Fibroblast of gingiva (primary cell): Measurements from ENCODE around the gene ACTL8.

ENCODE experiments used
- DNase-seq: peaks from one replicate; pipeline ENCODE4 v3.0.0-alpha.2; 2011; ENCODE audit warnings: low read depth

Gene ACTL8

DNA sequence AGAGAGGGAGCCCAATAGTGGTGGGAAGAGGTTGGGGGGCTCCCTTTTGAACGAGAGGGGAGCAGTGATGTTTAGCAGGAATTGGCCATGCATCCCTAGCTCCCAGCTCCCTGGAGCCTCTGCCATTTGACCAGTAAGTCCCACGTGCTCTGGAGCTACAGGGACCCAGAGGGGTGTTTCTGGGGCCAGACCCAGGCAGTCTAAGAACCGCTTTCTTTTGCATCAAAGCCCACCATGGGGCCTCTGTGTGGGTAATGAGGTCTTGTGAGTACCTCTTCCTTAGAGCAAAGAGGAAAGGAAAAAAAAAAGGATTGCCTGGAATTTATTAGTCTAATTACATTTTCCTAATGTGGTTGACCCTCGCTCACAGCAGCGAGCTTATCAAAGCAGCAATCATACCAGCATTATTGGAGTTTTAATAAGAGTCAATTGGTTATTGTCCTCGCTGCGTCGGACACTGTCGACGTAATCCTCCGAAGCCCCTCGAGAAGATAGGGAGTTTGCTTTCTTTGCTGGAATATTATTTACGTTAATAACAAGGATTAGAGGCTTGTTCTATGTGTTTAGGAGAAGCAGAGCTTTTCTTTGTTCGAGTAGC lies 17.6 kb downstream of the ACTL8 start:
- no peak for DNase-seq

DNA sequence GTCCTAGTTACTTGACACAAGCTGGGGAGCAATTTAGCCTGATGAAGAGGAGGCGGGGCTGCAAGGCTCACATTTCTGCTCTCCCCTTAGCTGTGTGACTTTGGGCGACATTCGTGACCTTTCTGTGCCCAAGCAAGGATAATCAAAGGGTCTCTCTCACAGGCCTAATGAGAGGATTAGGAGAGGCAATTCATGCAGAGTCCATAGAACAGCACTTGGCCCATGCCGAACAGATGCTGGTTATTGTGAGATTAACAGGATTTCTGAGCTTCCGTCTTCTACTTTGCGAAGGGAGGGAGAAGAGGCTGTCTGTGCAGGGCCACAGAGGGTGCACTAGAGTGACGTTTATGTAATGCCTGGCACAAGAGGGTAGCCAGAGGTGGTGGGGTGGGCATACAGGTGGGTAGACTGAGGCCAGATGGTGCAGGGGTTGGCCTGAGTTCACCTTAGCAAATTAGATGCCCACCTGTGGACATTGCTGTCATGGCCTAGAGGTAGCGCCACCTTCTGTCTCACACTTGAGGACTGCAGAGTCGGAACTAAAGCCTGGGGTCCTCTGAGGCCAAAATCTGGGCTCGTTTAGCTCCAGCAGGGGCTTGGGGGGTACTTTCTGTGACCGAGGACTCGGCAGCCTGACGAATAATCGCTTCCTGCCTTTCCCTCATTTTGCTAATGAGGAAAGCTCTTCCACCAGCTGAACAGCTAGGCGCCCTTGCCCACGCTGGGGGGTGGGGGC lies 18.6 kb downstream of the ACTL8 start:
- DNase-seq: no peak

DNA sequence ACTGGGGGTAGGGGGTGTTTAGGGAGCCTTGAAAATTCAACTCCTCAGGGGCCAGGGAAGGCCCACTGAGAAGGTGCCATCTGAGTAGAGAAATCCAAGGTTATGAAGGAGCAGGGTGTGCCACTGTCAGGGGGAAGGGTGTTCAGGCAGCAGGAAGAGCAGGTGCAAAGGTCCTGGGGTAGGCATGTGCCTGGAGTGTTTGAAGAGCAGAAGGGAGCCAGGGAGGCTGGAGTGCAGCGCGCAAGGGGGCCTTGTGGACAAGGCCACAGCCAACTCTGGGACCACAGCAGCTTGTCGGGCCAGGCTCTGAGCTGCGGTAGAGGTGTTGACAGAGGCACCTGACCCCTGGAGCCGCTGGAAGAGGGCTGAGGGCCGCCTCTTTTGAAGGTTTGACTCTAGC lies 19.3 kb downstream of the ACTL8 start:
- no peak for DNase-seq

DNA sequence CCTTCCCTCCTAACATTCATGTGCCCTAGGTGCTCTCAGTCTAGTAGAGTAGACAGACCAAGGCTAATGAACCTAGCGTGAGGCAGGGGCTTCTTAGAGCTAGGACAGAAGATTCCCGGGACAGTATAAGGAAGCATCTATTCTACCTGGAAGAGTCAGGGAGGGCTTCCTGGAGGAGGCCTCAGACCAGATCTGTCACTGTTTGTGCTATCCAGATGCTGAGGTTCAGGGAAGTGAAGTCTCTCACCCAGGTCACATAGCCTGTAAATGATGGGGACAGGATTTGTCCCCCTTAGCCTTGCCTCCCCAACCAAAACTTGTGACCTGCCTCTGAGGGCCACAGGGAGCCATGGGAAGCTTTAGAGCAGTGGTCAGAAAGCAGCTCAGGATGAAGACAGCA lies 20.7 kb downstream of the ACTL8 start:
- DNase-seq: no peak

DNA sequence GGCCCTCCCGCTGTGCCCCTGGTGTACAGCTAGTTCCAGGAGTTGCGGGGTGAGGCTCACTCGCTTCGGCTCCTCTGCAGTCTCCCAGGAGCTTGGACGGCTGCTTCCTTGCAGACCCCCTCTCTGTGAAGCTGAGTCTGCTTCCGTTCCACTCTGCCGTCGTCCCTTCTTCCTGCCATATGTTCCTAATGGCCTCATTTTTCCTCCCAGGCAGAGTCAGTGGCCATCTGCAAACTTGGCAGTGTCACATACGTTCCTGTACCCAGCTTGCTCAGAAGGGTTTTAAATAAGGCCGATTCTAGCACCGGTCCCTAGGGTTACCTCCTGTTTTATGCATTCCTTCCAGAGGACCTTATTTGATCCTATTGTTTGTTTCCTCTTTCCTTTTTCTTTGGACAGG lies 21.3 kb downstream of the ACTL8 start:
- no peak for DNase-seq

DNA sequence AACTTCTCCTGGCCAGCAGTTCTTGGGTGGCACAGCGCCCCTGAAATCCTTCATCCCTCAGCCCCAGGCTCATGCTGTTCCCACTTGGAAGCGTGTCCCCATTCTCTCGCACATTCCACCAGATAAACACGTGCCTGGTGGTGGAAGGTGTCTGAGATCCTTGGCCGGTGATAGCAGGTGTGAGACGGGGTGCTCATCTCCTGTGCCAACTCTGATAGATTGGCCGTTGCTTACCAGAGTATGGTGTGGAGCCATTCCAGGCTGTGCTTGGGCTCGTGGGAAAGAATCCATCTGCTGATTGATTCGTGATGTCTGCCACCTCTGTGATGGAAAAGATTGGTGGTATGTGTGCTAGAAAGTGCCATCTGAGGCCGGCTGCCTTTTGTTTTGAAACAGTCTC lies 22.2 kb downstream of the ACTL8 start:
- DNase-seq: no peak

DNA sequence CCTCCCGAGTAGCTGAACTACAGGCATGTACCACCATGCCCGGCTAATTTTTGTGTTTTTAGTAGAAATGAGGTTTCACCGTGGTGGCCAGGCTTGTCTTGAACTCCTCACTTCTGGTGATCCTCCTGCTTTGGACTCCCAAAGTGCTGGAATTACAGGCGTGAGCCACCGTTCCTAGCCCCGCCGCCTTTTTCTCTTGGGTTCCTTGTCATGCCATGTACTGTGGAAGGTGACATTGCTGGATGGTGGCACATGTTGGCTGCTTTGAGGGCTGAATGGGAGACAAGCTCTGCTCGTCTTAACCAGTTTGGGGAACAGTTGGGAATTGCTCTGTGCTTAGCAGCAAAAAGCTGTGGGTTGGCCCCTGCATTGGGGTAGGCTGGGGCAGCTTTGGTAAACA lies 22.7 kb downstream of the ACTL8 start:
- DNase-seq: no peak

DNA sequence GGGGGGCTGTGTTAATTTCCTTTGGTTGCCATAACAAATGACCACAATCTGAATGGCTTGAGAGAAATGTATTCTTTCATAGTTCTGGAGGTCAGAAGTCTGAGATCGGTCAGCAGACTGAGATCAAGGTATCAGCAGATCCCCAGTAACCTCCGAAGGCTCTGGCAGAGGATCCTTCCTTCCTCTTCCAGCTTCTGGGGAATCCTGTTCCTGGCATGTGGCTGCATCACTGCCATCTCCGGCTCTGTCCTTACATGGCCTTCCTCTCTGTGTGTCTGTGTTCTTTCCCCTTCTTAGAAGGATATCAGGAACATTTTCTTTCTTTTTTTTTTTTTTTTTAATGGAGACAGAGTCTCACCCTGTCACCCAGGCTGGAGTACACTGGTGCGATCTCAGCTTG lies 25.8 kb downstream of the ACTL8 start:
- DNase-seq: no peak

DNA sequence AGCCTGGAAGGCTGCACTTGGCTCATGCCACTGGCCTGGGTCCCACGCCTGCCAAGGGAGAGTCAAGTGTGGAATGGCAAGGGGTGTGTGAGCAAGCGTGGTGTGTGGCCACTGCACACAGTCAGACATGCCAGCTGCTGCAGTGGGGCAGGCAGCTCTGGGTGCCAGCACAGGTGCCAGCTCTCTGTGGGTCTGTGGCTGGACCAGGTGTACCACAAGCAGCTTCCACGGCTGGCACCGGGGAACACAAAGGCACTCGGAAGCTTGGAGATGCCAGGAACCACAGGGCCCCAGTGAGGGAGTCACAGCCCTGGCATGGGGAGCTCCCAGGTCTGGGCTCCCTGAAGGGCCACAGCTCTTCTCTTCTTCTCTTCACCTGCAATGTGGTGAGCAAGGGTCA lies 34.8 kb downstream of the ACTL8 start:
- DNase-seq: no peak

DNA sequence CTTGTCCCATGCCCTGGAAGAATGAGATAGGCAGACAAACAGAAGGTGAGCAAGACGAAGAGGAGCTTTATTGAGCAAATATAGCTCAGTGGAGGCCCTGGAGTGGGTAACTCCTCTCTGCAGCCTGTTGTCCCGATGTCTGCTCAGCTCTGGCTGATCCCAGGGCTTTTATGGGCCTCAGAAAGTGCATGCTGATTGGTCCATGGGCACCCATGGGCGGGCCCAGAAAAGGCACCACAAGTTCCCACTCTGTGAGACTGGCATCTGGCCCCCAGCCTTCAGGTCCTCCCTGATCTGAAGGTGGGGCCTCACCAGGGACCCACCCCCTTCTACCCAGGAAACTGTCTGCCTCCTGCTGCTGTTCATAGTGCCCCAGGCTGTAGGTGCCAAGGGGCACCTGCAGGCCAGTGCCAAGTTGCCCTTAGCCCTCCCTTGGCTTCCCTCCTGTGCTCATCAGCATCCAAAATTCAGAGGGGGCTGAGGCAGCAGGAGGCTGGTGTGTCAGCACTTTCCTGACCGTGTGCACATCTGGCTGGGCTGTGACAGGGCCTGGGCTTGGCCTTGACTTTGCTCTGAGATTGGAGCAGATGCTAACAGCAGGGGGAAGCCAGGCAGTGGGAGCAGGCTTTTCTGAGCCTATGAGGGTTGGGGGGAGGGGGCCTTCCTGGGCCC lies 35.4 kb downstream of the ACTL8 start:
- DNase-seq: no peak

DNA sequence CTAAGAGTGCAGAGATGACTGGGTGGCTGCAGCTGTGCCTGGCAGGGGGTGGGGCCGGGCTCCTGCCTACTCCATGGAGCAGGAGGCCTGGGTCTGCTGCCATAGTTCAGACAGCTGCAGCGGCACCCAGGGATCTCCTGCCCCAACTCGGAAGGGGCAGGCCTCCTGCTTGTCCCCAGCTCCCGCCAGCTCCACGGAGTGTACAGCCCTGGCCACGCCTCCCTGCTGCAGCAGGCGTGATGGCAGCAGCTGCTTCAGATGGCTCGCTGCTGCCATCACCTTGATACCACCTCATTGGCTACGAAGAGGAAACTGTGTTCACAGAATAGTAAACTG lies 35.9 kb downstream of the ACTL8 start:
- no peak for DNase-seq

DNA sequence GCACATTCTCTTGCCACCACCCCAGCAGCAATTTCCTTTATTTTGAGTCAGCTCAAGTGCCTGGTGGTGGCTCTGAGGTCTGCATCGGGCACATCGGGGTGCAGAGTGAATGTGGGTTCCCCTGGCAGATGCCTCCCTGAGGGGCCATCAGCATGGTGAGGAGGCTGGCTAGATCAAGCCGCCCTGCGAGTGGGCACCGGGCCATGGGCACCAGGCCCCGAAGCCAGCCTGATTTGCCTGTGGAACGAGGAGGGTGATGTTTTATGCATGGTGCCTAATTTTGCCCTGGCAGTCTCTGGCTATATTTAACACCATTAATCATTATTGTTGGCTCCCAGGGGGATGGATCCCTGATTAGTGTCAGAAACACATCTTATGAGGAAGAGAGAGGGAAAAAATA lies 36.3 kb downstream of the ACTL8 start:
- DNase-seq: no peak

DNA sequence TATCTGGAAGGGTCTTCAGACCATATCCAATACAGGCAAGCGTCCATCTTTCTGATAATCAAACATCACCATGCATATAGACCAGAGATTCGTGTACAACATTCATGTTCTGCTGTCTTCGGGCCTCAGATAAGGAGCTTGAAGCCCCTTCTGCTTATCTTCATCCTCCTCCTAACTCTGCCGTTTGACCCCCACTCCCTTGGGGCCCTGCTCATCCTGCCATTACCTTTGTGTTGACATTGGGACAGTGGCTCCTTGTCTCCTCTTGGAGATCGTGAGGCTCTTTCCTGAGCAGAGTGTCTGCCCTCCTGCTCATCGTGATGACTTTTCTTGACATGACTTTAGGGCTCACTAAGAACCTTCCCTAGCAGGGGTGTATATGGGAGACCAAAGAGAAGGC lies 37.3 kb downstream of the ACTL8 start:
- DNase-seq: no peak

DNA sequence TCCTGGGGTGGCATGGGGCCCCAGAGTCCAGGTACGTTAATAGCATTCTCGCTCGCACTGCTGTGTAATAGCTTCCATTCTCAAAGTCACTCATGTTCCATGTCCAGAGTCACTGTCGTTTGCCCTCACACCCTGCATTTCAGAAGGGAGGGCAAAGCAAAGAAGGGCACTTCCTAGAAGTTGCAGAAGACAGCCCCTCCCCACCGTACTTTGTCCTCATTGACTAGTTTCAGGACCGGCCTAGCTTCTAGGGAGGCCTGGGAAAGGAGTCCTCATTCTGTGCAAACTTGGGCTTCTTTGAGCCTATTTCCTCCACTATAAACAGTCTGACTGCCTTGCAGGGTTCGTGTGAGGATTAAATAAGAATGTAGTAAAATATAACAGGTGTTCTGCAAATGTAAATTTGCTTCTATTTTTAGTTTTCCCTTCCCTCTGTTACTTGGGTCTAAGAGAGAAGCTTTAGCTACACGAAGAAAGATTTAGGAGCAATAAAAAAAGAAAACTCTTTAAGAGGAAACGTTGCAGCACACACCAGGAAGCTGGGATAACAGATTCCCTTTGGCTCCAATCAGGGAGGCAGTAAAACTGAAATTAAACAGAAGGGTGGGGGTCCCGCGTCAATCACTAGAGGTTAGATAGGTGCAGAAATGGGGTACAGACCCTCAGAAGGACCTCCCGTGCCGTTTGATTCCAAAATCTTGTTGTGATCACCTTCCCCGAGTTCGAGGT lies 40.1 kb downstream of the ACTL8 start:
- DNase-seq: no peak

DNA sequence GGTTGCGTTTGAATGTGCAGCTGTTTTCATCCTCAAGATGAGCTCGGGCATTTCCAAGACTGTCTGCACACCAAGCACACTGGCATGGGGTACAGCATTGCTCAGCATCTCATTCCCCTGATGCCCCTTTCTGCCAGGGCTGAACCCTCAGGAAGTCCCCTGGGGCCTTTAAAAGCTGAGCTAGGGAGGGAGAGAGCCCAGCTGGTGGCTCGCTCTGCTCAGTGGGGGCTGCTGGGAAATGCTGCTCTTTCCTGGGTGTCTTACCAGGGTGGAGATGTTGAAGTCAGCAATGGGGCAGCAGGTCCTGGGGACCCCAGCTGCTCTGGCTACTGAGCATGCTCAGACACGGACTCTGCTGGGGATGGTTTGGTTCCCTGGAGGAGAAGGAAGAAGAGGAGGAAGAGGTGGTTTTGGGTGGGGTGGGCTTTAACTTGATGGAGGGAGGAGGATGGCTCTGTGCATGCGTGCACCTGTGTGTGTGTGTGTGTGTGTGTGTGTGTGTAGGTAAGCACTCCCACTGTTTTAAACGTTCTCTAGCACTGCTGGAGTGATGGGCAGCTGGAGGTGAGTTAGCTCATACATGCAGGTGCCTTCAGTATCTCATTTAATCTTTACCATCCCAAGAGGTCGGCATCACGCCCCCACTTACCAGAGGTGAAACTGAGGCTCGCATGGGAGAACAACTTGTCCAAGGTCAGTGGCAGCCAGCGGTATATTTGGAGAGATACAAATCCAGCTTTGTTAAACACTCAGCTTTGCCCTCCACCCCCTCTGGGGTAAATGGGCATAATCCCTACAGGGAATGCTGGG lies 40.9 kb downstream of the ACTL8 start:
- no peak for DNase-seq

DNA sequence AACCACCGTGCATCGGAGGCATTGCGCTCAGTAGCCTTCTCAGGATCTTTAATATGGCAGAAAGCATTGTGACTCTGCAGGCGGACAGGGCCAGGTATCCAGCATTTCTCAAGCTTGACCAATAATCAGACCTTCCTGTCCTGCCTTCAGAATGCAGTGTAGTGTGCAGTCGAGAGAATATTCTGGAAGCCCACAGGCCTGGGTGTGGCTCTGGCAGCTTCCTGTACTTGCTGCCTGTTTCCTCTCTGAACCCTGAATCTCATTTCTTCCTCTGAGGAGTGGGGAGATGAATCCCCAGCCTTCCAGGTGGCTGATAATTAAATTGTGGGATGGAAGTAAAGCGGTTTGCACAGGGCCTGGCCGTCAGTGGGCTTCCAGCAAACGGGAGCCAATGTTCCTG lies 42.3 kb downstream of the ACTL8 start:
- no peak for DNase-seq

DNA sequence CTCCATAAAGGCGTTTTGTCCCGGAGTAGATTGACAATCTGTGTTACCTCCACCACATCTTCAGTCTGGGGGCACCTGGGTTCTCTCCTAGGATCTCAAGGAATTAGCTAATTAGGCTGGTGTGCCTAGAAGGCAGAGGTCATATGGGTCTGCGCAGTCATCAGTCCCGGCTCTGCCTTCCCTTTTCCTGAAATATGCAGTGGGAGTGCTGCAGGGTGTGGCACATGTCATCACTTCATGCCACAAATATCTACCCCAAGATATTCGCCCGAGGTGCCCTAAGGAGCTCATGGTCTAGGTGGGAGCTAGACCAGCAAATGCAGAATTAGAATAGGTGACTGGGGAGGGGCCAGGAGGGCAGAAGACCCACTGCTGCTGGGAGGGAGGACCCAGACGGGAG lies 42.9 kb downstream of the ACTL8 start:
- DNase-seq: no peak

DNA sequence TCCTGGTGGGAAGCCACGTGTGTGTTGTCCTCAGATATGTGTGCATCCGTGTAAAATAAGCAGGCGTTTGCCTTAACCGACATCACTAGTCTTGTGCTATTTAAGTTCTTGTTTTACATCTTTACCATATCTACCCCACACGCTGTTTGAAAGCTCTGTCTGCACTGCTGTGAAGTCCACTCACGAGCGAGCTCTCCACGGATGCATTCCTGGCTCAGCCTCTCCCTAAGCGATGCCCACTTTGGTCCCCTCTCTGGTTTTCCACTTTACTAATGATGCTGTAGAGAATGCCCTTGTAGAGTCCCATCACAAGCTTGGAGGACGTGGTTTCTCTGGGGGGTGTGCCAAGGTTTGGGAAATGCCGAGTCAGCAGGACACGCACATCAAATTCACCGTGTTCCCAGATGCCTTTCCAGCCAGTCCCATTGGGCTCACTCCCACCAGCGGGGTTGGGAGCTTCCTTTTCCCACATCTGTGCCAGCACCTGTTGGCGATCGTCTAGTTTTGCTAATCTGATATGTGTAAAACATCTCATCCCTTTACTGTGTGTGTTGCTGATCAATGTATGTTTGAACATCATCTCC lies 43.8 kb downstream of the ACTL8 start:
- no peak for DNase-seq

DNA sequence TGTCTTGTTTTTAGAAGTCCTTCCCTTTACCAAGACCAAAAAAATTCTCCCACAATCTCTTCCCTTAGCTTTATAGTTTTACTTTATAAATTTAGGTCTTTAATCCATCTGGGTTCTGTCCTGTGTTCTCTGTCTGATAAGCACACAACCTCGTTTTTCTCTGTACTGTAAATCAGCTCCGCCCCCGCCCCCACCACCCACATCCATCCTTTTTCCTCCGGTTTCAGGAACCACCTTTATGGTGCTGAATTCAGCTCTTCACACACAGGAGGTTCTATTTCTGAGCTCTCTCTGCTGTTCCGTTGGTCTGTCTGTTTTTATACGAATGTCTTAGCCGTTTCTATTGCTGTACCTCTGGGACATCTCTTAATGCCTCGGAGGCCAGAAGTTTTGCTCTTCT lies 44.5 kb downstream of the ACTL8 start:
- no peak for DNase-seq

DNA sequence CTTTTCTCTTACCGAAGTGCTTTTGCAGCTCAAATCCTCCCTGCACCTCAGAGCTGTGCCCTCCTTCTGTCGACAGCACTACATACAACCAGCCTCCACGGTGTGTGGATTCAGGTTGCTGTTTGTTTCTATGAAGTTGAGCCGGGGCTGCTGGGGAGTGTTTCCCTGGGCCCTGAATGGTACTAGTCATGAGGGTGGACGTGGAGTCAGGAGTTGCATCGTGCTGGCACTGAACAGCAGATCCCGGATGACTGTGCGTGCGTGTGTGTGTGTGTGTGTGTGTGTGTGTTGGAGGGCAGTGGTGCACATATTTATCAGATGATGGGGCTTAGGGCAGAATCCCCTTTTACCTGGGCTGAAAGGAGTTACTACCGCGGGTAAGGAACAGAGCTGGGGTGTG lies 47.0 kb downstream of the ACTL8 start:
- DNase-seq: no peak

DNA sequence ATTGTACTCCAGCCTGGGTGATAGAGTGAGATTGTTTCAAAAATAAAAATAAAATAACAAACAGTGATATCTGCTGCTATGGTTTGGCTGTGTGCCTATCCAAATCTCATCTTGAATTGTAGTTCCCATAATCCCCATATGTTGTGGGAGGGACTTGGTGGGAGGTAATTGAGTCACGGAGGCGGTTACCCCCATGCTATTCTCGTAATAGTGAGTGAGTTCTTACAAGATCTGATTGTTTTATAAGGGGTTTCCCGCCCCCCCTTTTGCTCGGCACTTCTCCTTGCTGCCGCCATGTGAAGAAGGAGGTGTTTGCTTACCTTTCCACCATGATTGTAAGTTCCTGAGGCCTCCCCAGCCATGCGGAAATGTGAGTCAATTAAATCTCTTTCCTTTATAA lies 47.8 kb downstream of the ACTL8 start:
- DNase-seq: no peak
